Measurements from ENCODE around the gene PDYN.

The PDYN gene

GRCh38 chr20:1955217-1955616 is 38.6 kb downstream of the PDYN start:
- H3K36me3 ChIP-seq (ENCODE audit: control insufficient read depth, low read length) = no peaks in the 10 kb centered on the region
- no peaks in the 10 kb centered on the region for H3K9me3 ChIP-seq (ENCODE audit: control insufficient read depth, insufficient read depth, low read length)
- H3K79me2 ChIP-seq (ENCODE audit: control insufficient read depth, low read length) = no peaks in the 10 kb centered on the region
- no peaks in the 10 kb centered on the region for H4K20me1 ChIP-seq (ENCODE audit: control insufficient read depth, insufficient read depth, low read depth, low read length)
- no peak overlapping the region for H3K27ac ChIP-seq (ENCODE audit: low read depth, low read length)
- H3K4me3 ChIP-seq (ENCODE audit: low read length) = no peak overlapping the region
- H3K27me3 ChIP-seq (ENCODE audit: control insufficient read depth, low read length) = peaks cover 34% of the 10 kb centered on the region
- peaks cover 7% of the 10 kb centered on the region; the same call in 1 of the 2 replicates for H3F3A ChIP-seq (ENCODE audit: control insufficient read depth, insufficient read depth)
- no peak overlapping the region for H3K4me2 ChIP-seq (ENCODE audit: low read length)
- TF ChIP-seq CTCF (IDR thresholded peaks at IDR 0.05; ENCODE audit: low read depth, low read length, poor library complexity, severe bottlenecking) (no peak), EZH2phosphoT487 (IDR thresholded peaks at IDR 0.05; ENCODE audit: borderline replicate concordance, low read length) (no peak)
- H3K4me1 ChIP-seq (ENCODE audit: control insufficient read depth, low read length) = peaks cover 27% of the 10 kb centered on the region
- no peaks in the 10 kb centered on the region for H3K9me2 ChIP-seq (replicated peaks; ENCODE audit: control insufficient read depth, low read length)

- Histone ChIP-seq H3K4me2 (ENCODE audit: low read length) (peak overlapping the region; percentile 73), H3K9me2 (replicated peaks; ENCODE audit: control insufficient read depth, low read length) (no peaks in the 10 kb centered on the region), H3K4me3 (ENCODE audit: low read length) (peak overlapping the region; percentile 52), H3K9me3 (ENCODE audit: control insufficient read depth, insufficient read depth, low read length) (no peaks in the 10 kb centered on the region), H3K79me2 (ENCODE audit: control insufficient read depth, low read length) (no peaks in the 10 kb centered on the region), H3F3A (ENCODE audit: control insufficient read depth, insufficient read depth) (peaks cover 7% of the 10 kb centered on the region; the same call in 1 of the 2 replicates), H3K4me1 (ENCODE audit: control insufficient read depth, low read length) (peaks cover 27% of the 10 kb centered on the region), H3K36me3 (ENCODE audit: control insufficient read depth, low read length) (no peaks in the 10 kb centered on the region), H3K27me3 (ENCODE audit: control insufficient read depth, low read length) (peaks cover 28% of the 10 kb centered on the region), H4K20me1 (ENCODE audit: control insufficient read depth, insufficient read depth, low read depth, low read length) (no peaks in the 10 kb centered on the region), H3K27ac (ENCODE audit: low read depth, low read length) (peak overlapping the region; percentile 70; the same call in 1 of the 2 replicates)
- TF ChIP-seq CTCF (IDR thresholded peaks at IDR 0.05; ENCODE audit: low read depth, low read length, poor library complexity, severe bottlenecking) (no peak), EZH2phosphoT487 (IDR thresholded peaks at IDR 0.05; ENCODE audit: borderline replicate concordance, low read length) (no peak)
These were observed 40.2 kb downstream of the PDYN start for GRCh38 chr20:1953621-1954020.

GRCh38 chr20:1952737-1953530 is 40.9 kb downstream of the PDYN start:
- Histone ChIP-seq H3K27ac (ENCODE audit: low read depth, low read length) (no peak overlapping the region), H3K9me3 (ENCODE audit: control insufficient read depth, insufficient read depth, low read length) (no peaks in the 10 kb centered on the region), H3K4me2 (ENCODE audit: low read length) (no peak overlapping the region; the same call in 1 of the 2 replicates), H3F3A (ENCODE audit: control insufficient read depth, insufficient read depth) (peaks cover 7% of the 10 kb centered on the region; the same call in 1 of the 2 replicates), H3K36me3 (ENCODE audit: control insufficient read depth, low read length) (no peaks in the 10 kb centered on the region), H3K4me3 (ENCODE audit: low read length) (no peak overlapping the region), H3K79me2 (ENCODE audit: control insufficient read depth, low read length) (no peaks in the 10 kb centered on the region), H3K4me1 (ENCODE audit: control insufficient read depth, low read length) (peaks cover 27% of the 10 kb centered on the region), H3K9me2 (replicated peaks; ENCODE audit: control insufficient read depth, low read length) (no peaks in the 10 kb centered on the region), H3K27me3 (ENCODE audit: control insufficient read depth, low read length) (peaks cover 29% of the 10 kb centered on the region), H4K20me1 (ENCODE audit: control insufficient read depth, insufficient read depth, low read depth, low read length) (no peaks in the 10 kb centered on the region)
- TF ChIP-seq CTCF (IDR thresholded peaks at IDR 0.05; ENCODE audit: low read depth, low read length, poor library complexity, severe bottlenecking) (no peak), EZH2phosphoT487 (IDR thresholded peaks at IDR 0.05; ENCODE audit: borderline replicate concordance, low read length) (no peak)
